Activated CD4-positive, alpha-beta memory T cell treated with anti-CD3 and anti-CD28 coated beads for 36 hours (primary cell): ENCODE results near the gene IDUA. TPM values are rescaled to one million over a fixed set of nuclear protein-coding genes. Genes with fewer than 3 reads are reported as not detected.
"Not testable (repeated sequence)": the region's sequence is repeated elsewhere in the genome, so short reads cannot be mapped to it uniquely, and the experiment has no call there.

ENCODE experiments used
- CTCF ChIA-PET: fragments of 350-600 bp; sonication (Branson Sonifier 250); formaldehyde crosslinking; loops from one replicate; lab custom pipeline; 2021; ENCODE audit warnings: antibody characterized with exemption, inconsistent platforms; lab: Charles Lee
- POLR2A ChIA-PET: fragments of 350-600 bp; sonication (Branson Sonifier 250); formaldehyde crosslinking; loops from one replicate; lab custom pipeline; 2021; ENCODE audit warnings: antibody characterized with exemption; lab: Charles Lee
- DNase-seq: peaks from one replicate; pipeline ENCODE4 v3.0.0-alpha.2; 2020
- H3K27ac Mint-ChIP-seq: one replicate; pipeline ENCODE4 v1.8.0; 2021; ENCODE audit warnings: mixed read lengths
- H3K27me3 Mint-ChIP-seq: one replicate; pipeline ENCODE4 v1.8.0; 2021; ENCODE audit warnings: mixed read lengths
- H3K36me3 Mint-ChIP-seq: one replicate; pipeline ENCODE4 v1.8.0; 2021; ENCODE audit warnings: mixed read lengths
- H3K4me1 Mint-ChIP-seq: one replicate; pipeline ENCODE4 v1.8.0; 2021; ENCODE audit warnings: low read depth, mixed read lengths
- H3K4me3 Mint-ChIP-seq: one replicate; pipeline ENCODE4 v1.8.0; 2021; ENCODE audit warnings: mild to moderate bottlenecking, mixed read lengths
- H3K9me3 Mint-ChIP-seq: one replicate; pipeline ENCODE4 v1.8.0; 2021; ENCODE audit warnings: mixed read lengths
- intact Hi-C: fragments of 100-400 bp; cut with micrococcal nuclease; formaldehyde crosslinking; loops from one replicate; pipeline ENCODE4 v1.15.1; 2023
- total RNA-seq, 2 experiments: library from RNA; stranded (reverse); gene quantifications; one replicate each; pipeline ENCODE4 v1.2.3, GENCODE V29; 2021

The IDUA gene
- total RNA-seq, 2 experiments from 2014 or later: 9.0 to 10.1 TPM

DNA sequence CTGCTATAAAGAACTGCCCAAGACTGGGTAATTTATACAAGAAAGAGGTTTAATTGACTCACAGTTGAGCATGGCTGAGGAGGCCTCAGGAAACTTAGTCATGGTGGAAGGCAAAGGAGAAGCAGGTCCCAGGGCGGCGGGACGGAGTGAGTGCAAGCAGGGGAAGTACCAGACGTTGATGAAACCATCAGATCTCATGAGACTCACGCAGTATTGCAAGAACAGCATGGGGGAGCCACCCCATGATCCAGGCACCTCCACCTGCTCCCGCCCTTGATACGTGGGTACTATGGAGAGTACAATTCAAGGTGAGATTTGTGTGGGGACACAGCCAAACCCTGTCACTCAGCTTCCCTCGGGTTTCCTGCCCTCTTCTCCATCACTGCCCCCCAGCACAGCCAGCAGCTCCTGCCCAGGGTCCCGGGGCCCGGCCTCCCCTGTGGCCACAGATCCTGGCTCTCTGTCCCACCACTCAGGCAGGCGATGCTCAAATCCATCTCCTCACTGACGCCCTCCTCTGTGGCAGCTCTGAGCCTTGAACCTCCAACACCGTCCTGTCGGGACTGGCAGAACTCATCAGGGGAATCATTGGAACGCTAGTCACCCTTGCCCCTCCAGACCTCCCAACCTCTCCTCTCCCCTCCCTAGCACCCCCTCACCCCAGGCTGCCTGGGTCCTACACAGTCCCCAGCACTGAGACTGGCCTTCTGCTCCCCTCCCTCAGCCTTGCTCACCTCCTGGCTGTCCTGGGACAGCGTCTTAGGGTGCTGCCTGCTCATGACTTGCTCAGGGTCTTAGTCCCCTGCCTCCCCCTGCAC, 62.1 kb downstream of the IDUA start:
- Mint-ChIP-seq H3K9me3 (no peaks in the 10 kb centered on the region), H3K4me3 (no peak overlapping the region), H3K36me3 (no peaks in the 10 kb centered on the region), H3K27ac (no peak overlapping the region), H3K4me1 (peaks cover 5% of the 10 kb centered on the region), H3K27me3 (peaks cover 33% of the 10 kb centered on the region)
- POLR2A ChIA-PET: no interaction called here
- intact Hi-C loops: no loop called here
- DNase-seq: peak; percentile 61
- CTCF ChIA-PET: no interaction called here

DNA sequence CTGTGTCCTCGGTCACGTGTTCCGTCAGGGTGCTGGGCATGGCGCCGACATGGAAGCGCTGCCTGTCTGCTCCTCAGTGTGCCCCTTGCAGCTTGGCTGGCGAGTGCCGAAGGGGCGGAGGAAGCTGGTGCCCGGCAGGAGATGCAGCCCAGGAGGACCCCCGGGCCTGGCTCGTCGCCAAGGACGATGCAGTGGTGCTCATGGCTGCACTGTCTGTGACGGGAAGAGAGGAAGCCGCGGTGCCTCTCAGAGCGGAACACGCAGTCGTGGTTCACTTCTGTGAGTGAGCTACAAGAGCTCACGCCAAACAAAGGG, 62.7 kb downstream of the IDUA start:
- no peaks in the 10 kb centered on the region for H3K9me3 Mint-ChIP-seq
- no peaks in the 10 kb centered on the region for H3K36me3 Mint-ChIP-seq
- peaks cover 5% of the 10 kb centered on the region for H3K4me1 Mint-ChIP-seq
- DNase-seq: no peak
- ChIA-PET POLR2A (no interaction called here), CTCF (no interaction called here)
- intact Hi-C loops: no loop called here
- H3K27me3 Mint-ChIP-seq: peaks cover 30% of the 10 kb centered on the region
- no peak overlapping the region for H3K27ac Mint-ChIP-seq
- H3K4me3 Mint-ChIP-seq: no peak overlapping the region

DNA sequence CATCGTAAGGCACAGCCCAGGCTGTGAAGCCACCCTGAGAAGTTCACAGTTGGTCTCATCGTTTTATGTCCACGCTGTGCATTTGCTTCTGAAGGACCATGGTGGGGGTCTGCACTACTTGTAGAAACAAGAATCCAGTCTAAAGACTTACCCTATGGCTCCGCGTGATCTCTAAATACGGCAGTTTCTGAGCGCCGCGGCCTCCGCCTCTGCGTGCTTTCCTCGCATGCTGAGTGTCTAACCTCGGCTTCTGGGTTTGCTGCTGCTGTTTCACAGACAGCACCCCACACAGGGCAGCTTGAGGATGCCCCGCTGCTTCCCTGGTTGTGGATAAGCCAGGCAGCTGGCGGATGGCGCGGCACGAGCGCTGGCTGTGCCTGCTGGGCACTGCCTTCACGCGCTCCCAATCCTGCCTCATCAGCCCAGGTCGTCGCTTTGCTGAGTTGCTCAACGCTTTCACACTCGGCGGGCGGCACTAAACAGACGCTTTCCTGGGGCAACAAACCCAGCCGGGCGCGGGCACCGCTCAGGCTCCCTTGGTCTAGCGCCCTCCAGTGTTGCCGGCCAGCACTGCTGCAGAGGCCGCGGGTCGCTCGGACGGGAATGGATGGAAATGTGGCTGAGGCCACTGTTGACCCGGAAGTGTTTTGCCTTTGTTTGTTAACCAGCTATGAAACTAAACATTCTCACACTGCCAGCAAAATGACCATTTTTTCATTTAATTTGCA, 63.8 kb downstream of the IDUA start:
- no peak for DNase-seq
- H3K27me3 Mint-ChIP-seq: peaks cover 25% of the 10 kb centered on the region
- no peaks in the 10 kb centered on the region for H3K9me3 Mint-ChIP-seq
- peaks cover 7% of the 10 kb centered on the region for H3K4me1 Mint-ChIP-seq
- H3K27ac Mint-ChIP-seq: no peak overlapping the region
- ChIA-PET POLR2A (no interaction called here), CTCF (no interaction called here)
- H3K4me3 Mint-ChIP-seq: no peak overlapping the region
- intact Hi-C loops: no loop called here
- H3K36me3 Mint-ChIP-seq: no peaks in the 10 kb centered on the region

DNA sequence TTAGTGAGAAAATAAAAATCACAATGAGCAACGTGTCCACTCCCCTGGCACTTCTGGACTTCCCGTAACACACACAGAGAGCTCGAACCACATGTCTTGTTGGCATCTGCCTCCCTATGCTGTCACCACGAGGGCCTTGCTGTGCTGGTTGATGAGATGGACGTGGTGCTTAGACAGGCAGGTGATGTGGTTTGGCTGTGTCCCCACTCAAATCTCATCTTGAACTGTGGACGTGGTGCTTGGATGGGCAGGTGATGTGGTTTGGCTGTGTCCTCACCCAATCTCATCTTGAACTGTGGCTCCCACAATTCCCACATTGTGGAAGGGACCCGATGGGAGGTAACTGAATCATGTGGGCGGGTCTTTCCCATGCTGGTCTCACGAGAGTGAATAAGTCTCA, 64.6 kb downstream of the IDUA start:
- no peak for DNase-seq
- no peak overlapping the region for H3K4me3 Mint-ChIP-seq
- H3K27ac Mint-ChIP-seq: no peak overlapping the region
- ChIA-PET POLR2A (no interaction called here), CTCF (no interaction called here)
- intact Hi-C loops: no loop called here
- peaks cover 24% of the 10 kb centered on the region for H3K27me3 Mint-ChIP-seq
- H3K36me3 Mint-ChIP-seq: no peaks in the 10 kb centered on the region
- H3K4me1 Mint-ChIP-seq: peaks cover 15% of the 10 kb centered on the region
- no peaks in the 10 kb centered on the region for H3K9me3 Mint-ChIP-seq

DNA sequence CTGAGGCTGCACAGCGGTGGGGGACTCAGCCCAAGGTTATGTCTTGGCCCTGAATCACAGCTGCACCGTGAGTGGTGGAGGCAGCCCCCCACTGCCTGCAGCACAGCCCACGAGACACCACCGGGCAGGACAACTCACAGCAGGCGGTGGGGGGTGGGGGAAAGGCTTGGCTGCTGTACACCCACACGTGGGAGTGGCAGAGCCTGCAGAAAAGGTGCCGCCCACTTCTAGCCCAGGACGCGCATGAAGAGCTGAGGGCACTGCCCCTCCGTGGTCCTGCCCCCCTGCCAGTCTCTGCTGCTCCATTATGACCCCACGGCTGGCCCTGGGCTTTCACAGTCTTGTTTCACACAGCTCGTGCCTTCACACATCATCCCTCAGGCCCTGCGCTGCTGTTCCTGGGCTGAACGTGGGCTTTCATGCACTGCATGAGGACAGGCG, 65.4 kb downstream of the IDUA start:
- Mint-ChIP-seq H3K27ac (no peak overlapping the region), H3K4me1 (peaks cover 13% of the 10 kb centered on the region), H3K9me3 (no peaks in the 10 kb centered on the region), H3K27me3 (peaks cover 19% of the 10 kb centered on the region), H3K4me3 (no peak overlapping the region), H3K36me3 (no peaks in the 10 kb centered on the region)
- ChIA-PET POLR2A (no interaction called here), CTCF (no interaction called here)
- intact Hi-C loops: no loop called here
- DNase-seq: no peak

DNA sequence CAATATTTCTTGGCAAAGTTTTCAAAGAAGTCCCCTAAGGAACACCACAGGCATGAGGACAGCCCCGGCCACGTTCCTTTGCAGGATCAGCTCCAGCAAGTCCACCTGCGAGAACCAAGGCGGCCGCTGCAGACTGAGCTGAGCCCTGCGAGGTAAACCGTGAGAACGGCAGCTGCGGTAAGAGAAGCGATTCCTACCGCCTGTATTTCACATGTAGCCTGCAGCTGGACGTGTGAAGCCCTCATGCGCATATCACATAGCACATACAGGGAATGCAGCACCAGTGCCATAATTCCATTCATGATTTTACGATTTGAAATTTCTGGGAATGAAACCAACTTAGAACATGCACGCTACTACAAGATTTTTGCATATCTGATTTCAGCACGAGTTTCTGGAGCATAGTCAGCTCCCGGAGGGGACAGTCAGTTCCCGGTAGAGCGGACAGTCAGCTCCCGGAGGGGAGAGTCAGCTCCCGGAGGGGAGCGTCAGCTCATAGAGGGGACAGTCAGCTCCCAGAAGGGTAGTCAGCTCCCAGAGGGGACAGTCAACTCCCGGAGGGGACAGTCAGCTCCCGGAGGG, 66.3 kb downstream of the IDUA start:
- Mint-ChIP-seq H3K4me3 (no peak overlapping the region), H3K4me1 (peaks cover 13% of the 10 kb centered on the region), H3K9me3 (no peaks in the 10 kb centered on the region), H3K27me3 (peaks cover 11% of the 10 kb centered on the region), H3K27ac (no peak overlapping the region), H3K36me3 (no peaks in the 10 kb centered on the region)
- intact Hi-C loops: no loop called here
- DNase-seq: no peak
- CTCF ChIA-PET: interaction anchor here (0.6 kb wide), 2 partner anchors 22 to 512 kb away, joined by 3 to 5 read pairs; no protein-coding TSS in a partner anchor
- POLR2A ChIA-PET: no interaction called here

DNA sequence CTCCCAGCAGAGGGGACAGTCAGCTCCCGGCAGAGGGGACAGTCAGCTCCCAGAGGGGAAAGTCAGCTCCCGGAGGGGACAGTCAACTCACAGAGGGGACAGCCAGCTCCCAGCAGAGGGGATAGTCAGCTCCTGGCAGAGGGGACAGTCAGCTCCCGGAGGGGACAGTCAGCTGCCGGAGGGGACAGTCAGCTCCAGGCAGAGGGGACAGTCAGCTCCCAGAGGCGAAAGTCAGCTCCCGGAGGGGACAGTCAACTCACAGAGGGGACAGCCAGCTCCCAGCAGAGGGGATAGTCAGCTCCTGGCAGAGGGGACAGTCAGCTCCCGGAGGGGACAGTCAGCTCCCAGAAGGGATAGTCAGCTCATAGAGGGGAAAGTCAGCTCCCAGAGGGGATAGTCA, 67.0 kb downstream of the IDUA start:
- not testable (repeated sequence) for DNase-seq

More for the DNA sequence above, 67.0 kb downstream of the IDUA start:
- H3K4me3 Mint-ChIP-seq, H3K9me3 Mint-ChIP-seq, intact Hi-C loops, H3K36me3 Mint-ChIP-seq, H3K27ac Mint-ChIP-seq, H3K27me3 Mint-ChIP-seq, POLR2A ChIA-PET: not testable (repeated sequence)
- CTCF ChIA-PET: interaction anchor here (0.6 kb wide), 1 partner anchor 21 kb away, joined by 3 read pairs; no protein-coding TSS in a partner anchor
- H3K4me1 Mint-ChIP-seq: peaks cover 11% of the 10 kb centered on the region

Other genes starting within 250 kb of the IDUA start
- under 1 TPM; 0.43 to 0.61 TPM for gene CPLX1, start 160.9 kb upstream of the IDUA start, total RNA-seq
- 100 to 1,000 TPM in 1 of 2 experiments, 10 to 100 TPM in 1; 97.0 to 101 TPM for gene GAK, start 54.7 kb upstream of the IDUA start, total RNA-seq
- gene TMEM175, start 54.6 kb upstream of the IDUA start, total RNA-seq: 10 to 100 TPM; 13.8 to 15.8 TPM
- 10 to 100 TPM; 11.1 to 11.4 TPM for gene DGKQ, start 13.5 kb upstream of the IDUA start, total RNA-seq
- gene SLC26A1, start 6.4 kb downstream of the IDUA start, total RNA-seq: not detected
- 10 to 100 TPM; 12.2 to 15.1 TPM for gene FGFRL1, start 24.6 kb downstream of the IDUA start, total RNA-seq
- 1 to 10 TPM in 1 of 2 experiments, under 1 TPM in 1; 0.87 to 1.4 TPM for gene RNF212, start 126.5 kb downstream of the IDUA start, total RNA-seq
- 1 to 10 TPM; 9.0 to 9.5 TPM for gene SPON2, start 185.5 kb downstream of the IDUA start, total RNA-seq